Measurements from ENCODE around the gene STAC3.

DNA sequence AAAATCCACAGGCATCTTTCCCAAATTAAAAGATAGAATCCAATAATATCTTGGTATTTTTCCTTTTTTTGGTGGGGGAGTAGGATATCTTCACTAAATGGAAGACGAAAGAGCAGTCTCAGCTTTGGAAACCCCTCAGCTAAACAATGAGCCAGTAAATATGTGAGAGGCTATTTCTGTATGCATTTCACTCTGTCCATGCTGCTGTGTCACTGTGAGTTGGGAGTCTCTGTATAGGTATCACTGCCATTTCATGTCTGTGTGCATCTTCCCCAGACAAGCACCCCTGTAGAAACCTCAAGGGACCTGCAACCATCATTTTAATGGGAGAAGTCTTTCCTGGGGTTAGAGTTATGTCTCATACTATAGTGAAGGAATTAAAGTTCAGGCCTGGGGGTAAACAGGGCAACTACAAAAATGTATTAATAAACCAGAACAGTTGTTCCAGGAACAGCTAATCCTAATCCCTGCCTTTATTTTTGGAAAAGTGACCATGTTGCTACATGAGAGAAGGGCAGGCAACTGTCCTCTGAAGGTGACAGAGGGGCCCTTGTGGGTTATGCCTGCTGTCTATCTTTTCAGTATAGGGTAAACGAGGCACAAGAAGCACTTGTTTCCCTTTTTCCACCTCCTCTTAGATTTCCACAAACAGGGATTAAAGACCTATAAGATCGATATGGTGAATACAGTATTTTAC is 11.3 kb upstream of the STAC3 start:
- TF ChIP-seq, protein P1, sequence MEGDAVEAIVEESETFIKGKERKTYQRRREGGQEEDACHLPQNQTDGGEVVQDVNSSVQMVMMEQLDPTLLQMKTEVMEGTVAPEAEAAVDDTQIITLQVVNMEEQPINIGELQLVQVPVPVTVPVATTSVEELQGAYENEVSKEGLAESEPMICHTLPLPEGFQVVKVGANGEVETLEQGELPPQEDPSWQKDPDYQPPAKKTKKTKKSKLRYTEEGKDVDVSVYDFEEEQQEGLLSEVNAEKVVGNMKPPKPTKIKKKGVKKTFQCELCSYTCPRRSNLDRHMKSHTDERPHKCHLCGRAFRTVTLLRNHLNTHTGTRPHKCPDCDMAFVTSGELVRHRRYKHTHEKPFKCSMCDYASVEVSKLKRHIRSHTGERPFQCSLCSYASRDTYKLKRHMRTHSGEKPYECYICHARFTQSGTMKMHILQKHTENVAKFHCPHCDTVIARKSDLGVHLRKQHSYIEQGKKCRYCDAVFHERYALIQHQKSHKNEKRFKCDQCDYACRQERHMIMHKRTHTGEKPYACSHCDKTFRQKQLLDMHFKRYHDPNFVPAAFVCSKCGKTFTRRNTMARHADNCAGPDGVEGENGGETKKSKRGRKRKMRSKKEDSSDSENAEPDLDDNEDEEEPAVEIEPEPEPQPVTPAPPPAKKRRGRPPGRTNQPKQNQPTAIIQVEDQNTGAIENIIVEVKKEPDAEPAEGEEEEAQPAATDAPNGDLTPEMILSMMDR (IDR thresholded peaks at IDR 0.05), result no peak
- no peak for TF ChIP-seq POLR2A (IDR thresholded peaks at IDR 0.05)

All from prostate gland (tissue), 2 donors.